ENCODE data around the gene CCR1.
A peak's percentile ranks its signal among the peaks of the same experiment; 100 is the strongest.
"Not testable (repeated sequence)": the region's sequence is repeated elsewhere in the genome, so short reads cannot be mapped to it uniquely, and the experiment has no call there.

CCR1 gene

DNA sequence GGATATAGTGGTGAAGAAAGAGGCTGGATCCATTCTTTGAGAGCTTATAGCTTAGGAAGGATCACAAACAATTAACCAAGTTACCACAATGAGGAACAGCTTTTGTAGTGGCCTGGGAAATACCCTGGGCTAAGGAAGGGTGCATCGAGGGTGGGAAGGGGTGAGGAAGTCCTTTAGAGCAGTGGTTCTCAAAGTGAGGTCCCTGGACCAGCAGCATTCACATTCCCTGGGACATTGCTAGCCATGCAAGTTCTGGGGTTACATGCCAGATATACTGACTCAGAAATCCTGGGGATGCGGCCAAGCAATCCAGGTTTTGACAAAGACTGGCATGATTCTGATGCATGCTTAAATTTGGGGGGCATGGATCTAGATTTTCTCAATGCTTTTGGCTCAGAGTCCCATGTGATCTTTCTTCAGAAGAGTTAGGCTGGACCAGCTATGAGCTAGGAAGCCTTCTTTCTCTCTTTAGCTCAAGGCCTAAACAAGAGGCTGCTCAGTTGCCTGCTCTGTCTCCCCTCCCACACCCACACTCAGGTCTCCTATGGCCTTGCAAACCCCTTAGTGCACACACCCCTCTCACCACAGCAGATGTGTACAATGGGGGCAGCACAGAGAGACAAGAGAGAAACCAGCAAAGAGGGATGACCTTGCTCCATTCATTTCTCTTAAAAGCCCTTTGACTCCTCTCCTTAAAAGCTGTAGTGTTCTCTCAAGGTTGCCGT is 1.8 kb upstream of the CCR1 start:
- no peak for DNase-seq

DNA sequence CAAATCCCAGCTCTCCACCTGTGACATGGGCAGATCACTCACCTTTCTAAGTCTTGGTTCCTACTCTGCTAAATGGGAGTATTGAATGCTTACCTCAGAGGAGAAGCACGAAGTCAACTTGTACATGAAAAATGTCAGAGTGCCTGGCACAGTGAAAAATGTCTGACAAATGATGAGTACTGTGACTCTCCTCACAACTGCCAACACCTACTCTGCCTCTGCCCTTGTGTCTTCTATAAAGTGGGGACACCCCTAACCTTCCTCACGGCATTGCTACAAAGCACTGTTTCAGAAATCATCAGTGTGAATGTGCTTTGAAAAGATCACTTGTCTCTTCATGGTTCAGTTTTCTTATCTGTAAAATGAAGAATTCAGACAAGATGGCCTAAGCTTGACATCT is 940 bp upstream of the CCR1 start:
- no peak for DNase-seq

DNA sequence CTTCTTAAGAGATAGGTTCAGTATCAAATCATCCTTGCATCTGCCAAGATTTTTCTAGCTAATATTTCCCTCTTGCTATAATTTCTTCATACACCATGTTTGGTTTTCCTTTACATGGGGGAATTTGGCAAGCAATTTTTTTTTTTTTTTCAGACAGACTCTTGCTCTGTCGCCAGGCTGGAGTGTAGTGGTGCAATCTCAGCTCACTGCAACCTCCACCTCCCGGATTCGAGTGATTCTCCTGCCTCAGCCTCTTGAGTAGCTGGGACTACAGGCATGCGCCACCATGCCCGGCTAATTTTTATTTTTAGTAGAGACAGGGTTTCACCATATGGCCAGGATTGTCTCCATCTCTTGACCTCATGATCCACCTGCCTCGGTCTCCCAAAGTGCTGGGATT is 599 bp downstream of the CCR1 start:
- DNase-seq = not testable (repeated sequence)

DNA sequence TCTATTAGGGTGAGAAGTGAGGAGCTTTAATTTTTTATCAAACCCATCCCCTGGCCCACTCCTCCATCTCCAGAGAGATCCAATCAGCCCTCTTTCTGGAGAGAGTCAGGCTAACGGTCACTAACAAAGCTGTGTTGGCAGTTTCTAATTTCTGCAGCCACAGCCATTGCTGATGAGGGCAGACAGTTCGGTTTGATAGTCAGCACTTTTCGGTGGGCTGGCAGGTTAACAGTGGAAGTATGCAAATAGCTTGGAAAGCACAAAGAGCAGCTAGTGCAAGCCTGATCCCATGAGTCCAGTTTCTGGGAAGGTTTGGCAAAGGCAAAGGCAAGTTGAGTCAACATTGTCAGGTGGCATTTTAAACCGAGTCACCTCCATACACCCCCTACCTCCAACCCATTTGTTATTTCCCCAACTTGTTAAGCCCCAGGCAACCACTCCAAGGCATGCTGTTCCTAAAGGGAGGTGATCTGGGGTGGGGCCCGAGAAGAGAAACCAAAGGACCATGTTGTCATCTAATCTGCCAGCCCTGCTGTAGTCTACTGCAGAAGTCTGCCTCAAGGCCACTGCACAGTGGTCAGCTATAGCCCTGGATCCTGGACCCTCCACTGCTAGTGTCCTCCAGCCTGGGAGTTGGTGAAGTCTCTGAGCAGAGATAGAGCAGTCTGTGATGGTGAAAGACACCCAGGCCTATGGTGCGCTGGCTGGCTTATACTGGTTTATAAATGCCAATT is 1.7 kb downstream of the CCR1 start:
- no peak for DNase-seq

DNA sequence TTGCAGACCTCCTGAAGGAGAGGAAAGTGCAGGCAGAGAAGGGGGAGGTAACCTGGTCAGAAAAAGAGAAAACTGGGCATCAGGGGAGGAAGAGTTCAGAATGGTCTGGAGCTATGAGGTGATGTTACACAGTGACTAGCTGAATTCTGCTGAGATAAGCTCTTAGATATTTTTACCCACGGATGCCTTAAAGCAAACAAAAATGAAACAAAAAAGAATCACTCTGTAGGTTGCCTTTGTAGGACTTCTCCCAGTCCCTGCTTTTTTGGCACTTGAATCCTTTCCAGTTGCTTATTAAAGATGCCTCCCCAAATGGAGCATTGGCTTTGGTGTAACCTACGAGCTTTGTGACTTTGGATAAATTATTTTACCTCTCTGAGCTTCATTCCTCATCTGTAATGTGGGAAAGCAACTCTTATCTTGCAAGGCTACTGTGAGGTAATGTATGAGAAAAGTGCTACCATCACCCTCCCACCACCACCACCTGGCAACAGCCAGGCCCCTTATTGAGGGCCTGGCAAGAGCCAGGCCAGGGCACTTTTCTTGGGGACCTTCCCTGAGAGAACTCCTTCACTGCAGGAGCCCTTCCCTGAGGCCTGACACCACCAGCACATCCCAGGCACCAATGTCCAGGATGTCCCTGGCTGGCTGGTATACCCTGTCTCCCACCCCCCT is 2.7 kb downstream of the CCR1 start:
- no peak for DNase-seq

DNA sequence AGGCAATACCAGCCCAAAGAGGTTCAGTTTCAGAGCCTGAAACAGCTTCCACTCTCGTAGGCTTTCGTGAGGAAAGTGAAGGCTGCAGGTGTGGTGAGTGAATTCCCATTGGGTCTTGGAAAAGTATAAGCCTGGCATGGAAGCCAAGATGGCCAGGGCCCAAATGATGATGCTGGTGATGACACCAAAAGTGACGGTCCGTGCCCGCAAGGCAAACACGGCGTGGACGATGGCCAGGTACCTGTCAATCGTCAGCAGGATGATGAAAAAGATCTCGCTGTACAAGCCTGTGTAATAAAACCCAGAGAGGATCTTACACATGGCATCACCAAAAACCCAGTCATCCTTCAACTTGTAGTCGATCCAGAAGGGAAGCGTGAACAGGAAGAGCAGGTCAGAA is 4.4 kb downstream of the CCR1 start:
- DNase-seq = no peak

DNA sequence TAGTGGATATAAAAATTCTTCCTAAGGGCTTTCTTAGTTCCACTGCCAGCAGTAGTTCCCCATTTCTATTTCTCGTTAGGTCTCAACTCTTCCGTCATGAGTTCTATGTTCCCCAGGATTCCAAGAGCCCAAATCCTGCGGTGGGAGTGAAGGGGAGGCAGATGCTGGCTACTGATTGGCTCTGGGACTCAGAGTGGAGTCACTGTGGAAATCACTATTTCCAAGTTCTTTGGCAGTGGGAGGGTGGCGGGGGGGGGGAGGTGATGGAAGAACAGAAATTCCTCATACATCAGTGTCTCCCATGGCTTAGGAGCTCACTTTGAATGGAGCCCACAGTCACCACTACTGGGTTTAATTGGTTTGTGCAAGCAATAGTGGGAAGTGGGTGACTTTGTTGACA is 5.6 kb downstream of the CCR1 start:
- DNase-seq = no peak

DNA sequence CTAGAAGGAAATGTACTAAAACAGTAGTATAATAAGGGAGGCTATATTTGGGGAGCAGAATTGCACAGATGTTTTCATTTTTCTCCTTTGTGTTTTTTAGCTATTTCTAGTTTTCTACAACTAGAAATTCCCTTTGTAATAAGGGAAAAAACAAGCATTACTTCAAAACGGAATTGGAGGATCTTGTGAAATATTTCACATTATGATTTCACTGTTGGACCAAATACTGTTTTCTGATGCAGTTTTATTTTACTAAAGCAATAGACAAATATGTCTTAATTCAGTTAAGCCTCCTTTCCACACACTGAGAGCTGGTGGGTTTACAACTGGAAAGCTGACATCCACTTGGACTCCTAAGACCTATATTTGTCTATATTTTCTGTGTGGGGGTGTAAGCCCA is 7.3 kb downstream of the CCR1 start:
- no peak for DNase-seq

DNA sequence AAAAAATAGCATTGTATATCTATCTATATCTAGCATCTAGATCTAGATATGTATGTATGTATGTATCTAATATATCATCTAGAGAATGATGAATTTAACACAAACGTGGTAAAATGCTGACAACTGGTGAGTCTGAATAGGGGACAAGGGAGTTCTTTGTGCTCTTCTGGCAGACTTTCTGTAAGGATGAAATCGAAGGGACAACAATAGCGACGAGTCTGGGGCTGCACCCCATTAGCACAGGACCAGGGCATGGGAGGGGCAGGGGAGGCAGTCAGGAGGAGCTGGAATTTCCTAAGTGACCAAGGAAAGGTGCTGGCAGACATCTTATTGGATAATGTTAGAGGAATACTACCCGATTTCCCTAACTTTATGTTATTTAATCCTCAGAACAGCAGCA is 7.9 kb downstream of the CCR1 start:
- DNase-seq = no peak

DNA sequence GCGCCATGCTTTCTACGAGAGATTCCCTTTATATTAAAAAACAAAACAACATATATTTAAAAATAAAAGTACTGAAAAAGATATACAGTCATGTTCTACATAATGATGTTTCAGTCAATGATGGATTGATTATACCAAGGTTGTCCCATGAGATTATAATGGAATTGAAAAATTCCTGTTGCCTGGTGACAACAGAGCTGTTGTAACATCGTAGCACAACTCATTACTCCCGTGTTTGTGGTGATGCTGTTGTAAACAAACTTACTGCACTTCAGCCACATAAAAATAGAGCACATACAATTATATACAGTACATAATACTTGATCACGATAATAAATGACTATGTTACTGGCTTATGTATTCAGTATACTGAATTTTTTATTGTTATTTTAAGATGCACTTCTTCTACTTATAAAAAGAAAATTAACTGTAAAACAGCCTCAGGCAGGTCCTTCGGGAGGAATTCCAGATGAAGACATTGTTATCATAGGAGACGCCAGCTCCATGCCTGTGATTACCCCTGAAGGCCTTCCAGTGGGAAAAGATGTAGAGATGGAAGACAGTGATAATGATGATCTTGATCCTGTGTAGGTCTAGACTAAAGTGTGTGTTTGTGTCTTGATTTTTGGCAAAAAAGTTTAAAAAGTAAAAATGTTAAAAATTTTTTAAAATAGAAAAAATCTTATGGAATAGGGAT is 11.7 kb downstream of the CCR1 start:
- no peak for DNase-seq

DNA sequence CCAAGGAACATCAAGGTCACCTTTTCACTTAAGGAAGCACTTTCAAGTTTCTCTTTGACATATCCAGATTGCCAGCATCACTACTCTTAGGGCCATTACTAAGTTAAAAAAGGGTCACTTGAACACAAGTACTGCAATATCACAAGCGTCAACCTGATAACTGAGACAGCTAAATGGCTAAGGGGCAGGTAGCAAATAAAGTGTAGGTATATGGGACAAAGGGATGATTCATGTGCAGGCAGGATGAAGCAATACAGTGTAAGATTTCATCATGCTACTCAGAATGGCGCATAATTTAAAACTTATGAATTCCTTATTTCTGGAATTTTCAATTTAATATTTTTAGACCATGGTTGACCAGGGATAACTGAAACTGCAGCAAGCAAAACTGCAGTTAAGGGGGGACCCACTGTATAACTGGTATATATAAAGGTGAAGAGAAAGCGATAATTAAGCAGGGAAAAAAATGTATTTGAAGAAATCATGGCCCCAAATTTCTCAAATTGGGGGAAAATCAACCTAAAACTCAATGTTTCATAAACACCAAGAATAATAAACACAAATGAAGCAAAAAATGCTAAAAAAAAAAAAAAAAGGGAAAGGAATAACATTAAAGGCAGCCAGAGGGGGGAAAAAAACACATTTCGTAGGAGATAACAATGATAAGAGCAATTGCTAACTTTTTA is 13.1 kb downstream of the CCR1 start:
- DNase-seq = no peak

DNA sequence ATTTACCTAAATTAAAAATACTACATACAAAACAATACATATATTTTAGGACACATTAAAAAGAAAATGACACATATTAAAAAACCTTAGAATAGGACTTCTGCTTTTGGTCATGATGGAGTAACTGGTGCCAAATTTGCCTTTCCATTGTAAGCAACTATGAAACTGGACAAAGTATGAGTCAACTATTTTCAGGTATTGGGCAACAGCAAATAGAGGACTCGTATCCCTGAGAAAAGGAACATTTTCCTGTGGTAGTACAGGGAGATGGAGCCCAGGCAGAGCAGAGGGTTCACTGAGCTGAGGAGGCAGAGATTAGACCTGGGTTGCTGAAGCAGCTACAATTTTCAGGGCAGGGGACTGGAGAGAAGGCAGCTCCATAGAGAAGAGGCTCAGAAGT is 14.7 kb downstream of the CCR1 start:
- no peak for DNase-seq

DNA sequence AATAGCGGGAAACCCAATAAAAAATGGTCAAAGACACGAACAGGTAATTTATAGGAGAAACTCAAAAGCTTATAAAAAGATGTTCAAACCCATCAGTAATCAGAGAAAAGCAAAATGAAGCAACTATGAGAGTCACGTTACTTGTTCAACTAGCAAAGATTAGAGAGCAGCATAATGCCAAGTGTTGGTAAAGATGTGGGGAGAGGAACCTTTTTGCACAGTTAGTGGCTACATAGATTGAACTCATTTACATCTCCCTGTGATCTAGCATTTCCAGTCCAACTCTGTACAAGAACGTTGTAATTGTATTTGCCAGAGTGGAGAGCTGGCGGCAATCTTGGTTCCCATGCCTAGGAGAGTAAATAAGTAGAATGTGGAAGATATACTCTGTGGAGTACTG is 15.2 kb downstream of the CCR1 start:
- no peak for DNase-seq

DNA sequence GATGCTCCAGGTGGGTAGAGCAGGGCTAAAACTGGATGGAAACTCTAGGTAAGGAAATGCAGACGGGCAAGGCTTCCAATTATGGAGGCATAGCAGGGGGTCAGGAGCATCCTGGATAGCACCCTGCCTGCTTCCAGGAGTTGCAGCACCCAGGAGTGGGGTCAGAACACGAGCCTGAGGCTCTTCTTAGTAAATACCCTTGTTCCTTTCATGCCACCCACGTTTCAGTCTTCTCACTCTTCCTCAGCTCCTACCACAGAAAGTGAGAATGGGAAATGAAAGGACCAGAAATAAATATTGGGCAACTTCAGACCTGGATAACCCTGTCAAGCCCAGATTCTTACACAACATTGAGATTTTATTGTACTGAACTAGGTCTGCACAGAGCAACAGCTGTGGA is 16.4 kb downstream of the CCR1 start:
- no peak for DNase-seq

DNA sequence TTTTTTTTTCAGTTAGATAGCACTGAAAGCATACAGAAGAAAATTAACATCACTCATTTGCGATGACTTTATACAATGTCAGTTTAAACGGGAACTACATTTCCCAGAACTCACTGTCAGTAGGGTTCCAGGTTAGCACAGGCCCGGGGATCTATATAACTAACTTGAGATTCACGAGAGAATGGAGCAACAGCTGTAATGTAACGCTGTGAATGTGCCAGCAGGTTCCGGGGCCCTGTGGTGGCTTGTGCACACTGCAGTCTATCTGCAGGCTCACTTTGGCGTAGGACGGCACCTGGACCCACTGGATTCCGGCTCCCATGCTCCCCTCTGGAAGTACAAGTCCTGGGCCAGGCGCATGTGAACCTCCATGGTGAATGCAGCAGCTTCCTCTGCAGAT is 19.4 kb downstream of the CCR1 start:
- DNase-seq = no peak

DNA sequence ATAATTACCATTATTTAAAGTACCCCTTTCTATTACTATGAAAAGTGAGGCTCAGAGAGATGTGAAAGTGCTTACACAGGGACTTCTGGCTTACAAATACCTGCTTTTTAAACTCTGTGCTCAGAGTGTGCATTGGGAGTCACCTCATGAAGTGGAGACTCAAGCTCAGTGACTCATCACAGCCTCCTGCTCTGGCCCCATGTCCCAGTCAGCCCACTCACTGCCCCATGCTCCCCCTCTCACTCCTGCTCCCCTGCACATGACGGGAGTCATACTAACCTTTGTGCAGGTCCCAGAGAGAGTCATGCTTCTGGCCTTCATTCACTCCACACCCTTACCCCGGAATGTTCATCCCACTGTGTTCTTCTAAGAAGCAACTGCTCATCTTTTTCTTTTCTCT is 20.2 kb downstream of the CCR1 start:
- peak; percentile 33 for DNase-seq

DNA sequence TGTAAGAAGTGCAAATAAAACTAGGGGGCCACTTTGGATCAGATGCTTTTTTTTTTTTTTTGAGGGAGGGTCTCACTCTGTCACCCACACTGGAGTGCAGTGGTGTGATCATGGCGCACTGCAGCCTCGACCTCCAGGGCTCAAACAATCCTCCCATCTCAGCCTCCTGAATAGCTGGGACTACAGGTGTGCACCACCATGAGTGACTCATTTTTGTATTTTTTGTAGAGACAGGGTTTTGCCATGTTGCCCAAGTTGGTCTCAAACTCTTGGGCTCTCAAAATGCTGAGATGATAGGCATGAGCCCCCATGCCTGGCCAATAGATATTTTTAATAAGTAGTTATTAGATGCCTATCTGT is 20.8 kb downstream of the CCR1 start:
- no peak for DNase-seq

DNA sequence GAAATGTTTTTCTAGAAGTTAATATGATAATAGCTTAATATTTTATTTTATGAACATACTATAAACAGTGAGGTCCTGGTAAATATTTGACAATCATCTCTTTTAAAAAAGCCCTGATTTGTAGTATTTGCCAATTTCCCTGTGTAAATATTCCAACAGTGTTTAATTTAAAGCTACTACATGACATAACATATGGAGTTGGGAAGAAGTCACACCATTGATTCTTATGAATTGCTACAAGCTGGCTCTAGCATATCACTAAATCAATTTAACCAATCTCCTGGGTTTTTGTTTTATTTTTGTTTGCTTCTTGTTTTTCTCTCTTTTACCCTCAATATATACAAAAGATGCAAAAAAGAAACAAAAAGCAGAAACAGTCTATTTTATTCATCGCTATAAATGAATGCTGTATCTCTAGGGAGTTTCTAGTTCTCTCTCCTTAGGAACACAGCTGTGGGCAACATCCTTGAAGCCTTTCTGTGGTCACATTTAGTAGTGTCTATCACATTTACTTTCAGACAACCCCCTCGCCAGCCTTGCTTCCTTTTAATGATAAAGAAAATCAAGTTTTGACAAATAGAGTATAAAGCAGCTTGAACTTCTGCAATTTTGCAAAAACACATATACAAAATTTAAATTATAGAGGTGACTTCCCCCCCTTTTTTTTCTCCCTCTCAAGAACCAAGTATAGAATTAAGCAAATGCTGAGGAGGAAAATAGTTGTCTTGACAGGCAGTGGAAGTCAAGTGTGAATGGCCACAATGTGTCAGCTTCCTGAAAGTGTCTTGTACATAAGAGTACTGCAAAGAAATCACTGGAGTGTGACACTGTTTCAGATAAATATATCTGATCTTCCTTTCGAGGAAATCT is 21.4 kb downstream of the CCR1 start:
- DNase-seq = no peak

DNA sequence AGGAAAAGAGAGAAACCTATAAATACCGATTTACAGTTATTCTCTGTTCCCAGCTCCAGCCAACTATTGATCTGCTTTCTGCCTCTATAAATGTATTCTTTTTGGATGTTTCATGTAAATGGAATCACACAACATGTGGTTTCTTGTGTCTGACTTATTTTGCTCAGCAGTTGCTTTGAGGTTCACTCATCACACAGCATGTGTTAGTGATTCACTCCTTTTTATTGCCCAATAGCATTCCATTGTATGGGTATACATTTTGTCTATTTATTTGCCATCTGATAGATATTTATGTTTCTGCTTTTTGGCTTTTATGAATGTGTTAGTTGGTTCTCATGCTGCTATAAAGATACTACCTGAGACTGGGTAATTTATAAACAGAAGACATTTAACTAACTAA is 23.6 kb downstream of the CCR1 start:
- DNase-seq = peak; percentile 79

DNA sequence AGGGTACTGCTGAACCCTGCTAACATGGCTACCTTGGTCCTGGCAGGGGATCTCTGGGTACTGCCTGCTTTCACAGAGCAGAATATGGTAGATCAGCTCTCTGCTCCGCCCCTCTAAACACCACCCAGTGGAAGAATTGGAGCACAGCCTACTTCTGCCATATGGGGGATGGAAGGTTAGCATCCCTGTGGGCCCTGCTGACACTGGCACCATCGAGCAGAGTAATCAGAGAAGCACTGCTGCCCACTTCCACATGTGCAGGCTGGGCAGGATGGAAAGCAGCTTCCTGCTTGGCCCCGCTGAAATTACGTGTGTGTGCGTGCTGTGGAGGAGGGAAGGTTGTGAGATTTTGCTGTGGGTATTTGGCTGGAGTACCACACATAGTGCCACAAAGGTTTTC is 24.8 kb downstream of the CCR1 start:
- DNase-seq = no peak

DNA sequence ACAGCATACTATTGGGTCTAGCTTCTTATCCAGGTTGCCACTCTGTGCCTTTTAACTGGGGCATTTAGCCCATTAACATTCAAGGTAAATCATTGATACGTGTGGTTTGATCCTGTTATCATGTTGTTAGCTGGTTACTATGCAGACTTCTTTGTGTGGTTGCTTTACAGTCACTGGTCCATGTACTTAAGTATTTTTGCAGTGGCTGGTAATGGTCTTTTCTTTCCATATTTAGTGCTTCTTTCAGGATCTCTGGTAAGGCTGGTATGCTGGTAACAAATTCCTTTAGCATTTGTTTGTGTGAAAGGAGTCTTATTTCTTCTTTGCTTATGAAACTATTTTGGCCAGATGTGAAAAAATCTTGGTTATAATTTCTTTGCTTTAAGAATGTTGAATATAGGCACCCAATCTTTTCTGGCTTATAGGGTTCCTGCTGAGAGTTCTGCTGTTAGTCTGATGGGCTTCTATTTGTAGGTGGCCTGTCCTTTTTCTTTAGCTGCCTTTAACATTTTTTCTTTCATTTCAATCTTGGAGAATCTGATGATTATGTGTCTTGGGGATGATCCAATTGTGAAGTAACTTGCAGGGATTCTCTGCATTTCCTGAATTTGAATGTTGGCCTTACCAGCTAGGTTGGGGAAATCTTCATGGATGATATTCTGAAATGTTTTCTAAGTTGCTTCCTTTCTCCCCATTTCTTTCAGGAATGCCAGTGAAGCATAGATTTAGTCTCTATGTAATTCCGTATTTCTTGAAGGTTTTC is 39.3 kb downstream of the CCR1 start:
- no peak for DNase-seq

Measured in fibroblast of skin of right quadriceps (primary cell).